Myocyte (in vitro differentiated cells): ENCODE results near the gene FCHSD1. TPM values are rescaled to one million over a fixed set of nuclear protein-coding genes. Genes with fewer than 3 reads are reported as not detected.

Source experiments
- DNase-seq: peaks from one replicate; pipeline ENCODE4 v3.0.0-alpha.2; 2012; ENCODE audit warnings: low read depth
- total RNA-seq: library from RNA; depleted of rRNA; stranded (reverse); fragments of >200 nt; gene quantifications from 2 replicates; pipeline ENCODE4 v1.2.3, GENCODE V29; 2014

FCHSD1 gene
- total RNA-seq, 1 donor from 2014 or later = 2.0 TPM

DNA sequence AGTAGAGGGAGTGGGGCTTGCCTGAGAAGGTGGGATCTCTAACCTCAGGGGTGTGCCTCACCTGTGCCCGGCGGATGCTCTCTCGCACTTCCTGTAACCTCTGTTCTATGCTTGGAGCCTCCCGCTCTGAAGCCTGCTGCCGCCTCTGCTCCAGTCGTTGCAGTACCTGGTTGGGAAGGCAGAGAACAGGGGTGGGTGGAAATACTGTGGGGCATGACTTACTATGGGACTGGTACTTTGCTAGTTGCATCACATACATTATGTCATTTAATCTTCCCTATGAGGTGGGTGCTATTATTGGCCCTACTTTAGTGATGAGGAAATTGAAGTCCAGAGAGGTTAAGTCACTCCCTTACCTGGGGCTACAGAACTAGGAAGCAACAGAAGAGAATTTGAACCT lies 5.2 kb downstream of the FCHSD1 start:
- no peak for DNase-seq

DNA sequence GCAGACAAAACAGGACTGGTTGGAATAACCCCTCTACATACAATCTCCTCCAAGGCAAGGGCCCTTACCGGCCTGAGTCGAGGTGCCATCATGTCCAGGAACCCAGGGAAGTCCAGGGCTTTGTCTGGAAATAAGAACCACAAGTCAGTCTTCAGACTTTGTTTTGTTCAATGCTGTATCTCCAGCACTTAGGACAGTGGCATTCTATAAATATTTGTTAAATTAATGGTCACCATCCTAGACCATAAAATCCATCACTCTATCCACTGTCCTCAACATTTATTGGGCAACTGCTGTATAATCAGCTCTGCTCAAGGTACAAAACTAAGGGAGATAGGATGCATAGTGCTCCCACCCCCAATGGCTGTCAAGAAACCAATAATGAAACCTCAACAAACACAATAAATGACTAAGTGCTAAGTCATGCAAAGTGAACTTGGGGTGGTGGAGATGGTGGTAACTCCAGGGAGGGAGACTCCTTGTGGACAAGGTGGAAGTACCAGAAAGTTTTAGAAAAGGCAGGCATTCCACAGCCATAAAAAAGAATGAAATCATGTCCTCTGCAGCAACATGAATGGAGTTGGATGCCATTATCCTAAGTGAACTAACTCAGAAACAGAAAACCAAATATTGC lies 9.5 kb downstream of the FCHSD1 start:
- no peak for DNase-seq

DNA sequence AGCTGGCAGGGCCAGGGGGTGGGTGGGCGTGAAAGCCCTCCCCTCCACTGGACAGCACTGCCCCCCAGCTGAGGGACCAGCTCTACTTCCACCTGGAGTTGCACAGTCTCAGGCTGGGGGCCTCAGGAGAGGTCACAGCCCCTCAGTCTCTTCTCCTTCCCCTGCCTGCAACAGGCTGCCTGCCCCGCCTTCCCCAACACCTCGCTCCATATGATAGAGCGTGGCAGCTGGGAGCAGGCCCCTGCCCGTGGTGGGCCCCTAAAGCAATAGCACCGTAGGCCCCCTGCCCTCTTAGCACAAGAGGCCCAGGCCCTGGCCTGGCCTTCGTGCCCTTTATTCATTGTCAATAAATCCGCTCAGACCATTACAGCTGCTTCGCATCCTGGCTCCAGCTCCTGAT lies 10.5 kb downstream of the FCHSD1 start:
- DNase-seq = no peak

DNA sequence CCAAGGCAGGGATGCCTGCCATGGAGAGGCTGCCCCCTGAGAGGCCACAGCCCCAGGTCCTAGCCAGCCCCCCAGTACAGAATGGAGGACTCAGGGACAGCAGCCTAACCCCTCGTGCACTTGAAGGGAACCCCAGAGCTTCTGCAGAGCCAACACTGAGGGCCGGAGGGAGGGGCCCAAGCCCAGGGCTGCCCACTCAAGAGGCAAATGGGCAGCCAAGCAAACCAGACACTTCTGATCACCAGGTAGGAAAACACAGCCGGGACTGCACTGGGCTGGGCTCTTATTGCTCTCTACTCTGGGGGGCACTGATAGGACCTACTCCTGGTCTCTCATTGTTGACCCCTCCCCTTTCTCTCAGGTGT lies 11.2 kb downstream of the FCHSD1 start:
- no peak for DNase-seq

DNA sequence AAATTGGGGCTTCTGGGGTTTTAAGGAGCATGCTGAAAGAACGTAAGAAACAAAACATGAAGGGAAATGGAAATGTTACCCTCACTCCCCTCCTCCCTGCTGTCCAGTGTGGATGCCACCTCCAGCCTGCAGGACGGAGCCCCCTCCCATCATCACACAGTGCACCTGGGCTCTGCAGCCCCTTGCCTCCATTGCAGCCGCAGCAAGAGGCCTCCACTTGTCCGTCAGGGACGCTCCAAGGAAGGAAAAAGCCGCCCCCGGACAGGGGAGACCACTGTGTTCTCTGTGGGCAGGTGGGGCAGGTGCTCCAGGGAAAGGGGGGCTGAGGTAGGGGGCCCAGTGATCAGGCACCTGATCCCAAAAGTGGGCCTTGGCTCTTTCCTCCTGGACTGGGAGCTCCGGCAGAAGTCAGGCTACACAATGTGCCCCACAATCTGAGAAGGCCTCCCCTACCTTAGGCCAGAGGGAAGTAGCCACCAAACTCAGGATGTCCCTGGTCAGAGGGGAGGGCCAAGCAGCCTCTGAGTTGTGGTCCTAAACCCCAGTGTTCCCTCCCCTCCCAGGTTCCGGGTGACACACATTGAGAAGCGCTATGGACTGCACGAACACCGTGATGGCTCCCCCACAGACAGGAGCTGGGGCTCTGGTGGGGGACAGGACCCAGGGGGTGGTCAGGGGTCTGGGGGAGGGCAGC lies 11.7 kb downstream of the FCHSD1 start:
- no peak for DNase-seq

DNA sequence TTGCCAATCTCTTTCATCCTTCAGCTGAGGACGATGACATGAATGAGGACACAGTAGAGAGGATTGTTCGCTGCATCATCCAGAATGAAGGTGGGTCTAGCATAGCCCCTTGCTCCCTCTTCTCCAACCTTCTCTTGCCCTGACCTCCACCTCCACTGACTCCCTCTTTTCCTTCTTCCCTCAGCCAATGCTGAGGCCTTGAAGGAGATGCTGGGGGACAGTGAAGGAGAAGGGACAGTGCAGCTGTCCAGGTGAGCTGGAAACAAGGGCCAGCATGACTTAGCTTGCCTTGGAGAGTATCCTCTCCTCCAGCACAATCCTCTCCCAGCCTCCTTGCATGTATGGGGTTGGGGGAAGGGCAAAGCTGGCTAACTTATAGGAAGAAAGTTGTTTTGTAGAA lies 12.4 kb downstream of the FCHSD1 start:
- no peak for DNase-seq

DNA sequence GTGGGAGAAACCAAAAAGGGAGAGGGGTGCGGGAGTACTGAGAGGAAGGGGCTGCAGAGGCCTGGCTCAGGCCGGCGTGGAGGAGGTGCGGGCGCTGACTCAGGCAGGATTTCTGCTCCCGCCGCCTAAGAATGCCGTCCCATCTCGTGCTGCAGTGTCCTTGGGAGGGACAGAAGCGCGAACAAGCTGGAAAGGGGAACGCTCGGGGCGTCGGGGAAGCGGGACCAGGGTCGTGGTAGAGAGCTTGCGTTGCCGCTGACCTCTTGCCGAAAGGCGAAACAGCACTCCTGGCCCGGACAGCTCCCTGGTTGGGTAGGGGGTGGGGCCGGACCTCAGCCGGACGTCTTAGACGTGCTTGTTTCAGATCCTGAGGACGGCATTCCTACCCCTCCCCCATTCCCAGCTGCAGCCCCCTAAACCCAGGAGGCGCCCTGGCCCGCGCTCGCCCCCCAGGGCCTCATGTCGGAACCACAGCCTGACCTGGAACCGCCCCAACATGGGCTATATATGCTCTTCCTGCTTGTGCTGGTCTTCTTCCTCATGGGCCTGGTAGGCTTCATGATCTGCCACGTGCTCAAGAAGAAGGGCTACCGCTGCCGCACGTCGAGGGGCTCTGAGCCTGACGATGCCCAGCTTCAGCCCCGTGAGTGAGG lies 13.3 kb downstream of the FCHSD1 start:
- peak; percentile 38 for DNase-seq

DNA sequence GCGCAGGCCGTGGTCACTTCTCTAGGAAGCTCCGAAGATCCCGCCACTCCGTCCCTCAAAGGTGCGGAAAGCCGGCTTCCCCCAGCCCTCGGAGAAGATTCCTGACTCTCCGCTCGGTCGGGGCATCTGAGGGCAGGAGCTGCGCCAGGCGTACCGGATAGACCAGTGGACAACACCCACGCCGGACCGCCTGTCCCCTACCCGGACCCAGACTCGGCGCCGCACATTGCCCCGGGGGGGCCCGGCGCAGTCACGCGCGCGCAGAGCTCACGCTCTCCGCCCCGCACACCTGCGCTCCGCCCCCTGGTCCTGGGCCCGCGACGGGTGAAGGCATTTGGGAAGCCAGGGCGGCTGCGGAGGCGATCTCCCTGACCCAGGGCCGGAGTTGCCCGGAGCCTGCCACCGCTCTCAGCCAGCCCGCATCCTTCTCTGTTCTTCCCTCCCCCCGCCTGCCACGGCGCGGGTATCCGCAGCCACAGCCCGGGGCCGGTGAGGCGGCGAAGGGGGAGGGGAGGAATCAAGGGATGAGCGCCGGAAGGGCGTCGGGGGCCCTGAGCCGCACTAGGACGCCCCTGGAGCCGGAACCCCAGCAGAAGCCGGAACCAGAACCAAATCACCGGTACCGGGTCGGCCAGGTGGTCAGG lies 14.0 kb downstream of the FCHSD1 start:
- DNase-seq = no peak

DNA sequence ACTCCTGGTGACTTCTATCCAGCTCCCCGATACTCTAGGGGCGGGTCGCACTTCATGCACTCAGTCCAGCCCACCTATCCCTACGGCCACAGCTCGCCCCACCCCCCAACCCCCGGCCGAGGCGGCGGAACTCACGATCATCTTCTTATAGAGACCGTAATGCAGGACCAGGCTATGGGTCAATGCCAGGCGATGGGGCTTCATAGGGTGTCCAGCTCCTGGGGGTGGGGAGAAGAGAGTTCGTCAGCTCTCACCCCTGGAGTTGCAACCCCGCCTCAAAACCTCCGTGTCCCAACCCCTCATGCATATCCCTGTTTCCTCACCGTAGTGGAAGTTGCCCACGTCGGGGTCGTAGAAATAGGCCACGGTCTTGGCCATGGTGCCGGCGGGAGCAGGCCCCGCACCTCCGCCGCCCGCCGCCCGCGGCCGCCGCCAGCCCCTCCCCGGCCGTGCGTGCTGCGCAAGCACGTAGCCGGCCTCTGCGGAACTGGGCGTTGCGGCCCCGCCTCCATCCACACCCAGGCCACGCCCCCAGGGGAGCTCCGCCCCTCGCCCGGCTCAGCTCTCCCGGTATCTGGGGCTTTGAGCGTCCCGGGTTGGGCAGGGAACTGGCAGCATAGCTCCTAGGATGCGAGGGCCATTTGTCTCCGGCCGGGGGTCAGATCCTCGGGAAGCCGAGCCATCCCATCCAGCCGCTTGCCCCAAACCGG lies 14.7 kb downstream of the FCHSD1 start, which contains the start of the genes HDAC3 and RELL2:
Gene HDAC3, minus strand, starts transcription at position 437 of the 710 bp plus-strand sequence. Its CDS starts 59 bp downstream, at position 378.
Gene RELL2, plus strand, starts transcription at position 585 of the 710 bp plus-strand sequence. CDS start 1,229 bp downstream, outside the sequence.
- peak; percentile 92 for DNase-seq

DNA sequence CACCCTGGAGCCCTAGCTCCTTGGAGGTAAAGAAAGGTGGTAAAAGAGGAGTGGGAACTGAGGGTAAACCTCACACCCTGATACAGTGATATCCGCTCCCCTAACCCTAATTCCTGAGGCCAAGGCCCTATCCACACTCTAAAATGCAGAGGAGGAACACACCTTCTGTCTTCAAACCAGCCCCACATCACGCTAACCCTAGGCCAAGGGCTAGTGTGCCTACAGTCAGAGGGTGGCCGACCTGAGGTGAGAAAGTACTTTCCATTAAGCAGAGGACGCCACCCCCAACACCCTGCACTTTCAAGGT lies 15.2 kb downstream of the FCHSD1 start:
- no peak for DNase-seq

DNA sequence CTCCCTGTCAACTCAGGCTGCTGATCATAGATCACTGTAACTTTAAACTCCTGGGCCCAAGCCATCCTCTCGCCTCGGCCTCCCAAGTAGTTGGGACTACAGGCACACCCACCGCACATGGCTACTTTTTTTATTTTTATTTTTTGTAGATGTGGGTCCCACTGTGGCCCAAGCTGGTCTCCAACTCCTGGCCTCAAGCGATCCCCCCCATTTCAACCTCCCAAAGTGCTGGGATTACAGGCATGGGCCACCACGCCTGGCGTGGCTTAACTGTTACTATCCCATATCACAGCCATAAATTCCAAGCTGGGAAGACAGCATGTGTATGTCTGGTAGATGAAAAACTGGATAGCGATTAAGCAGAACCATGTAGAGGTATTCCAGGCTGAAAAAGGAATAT lies 15.6 kb downstream of the FCHSD1 start:
- DNase-seq = no peak

DNA sequence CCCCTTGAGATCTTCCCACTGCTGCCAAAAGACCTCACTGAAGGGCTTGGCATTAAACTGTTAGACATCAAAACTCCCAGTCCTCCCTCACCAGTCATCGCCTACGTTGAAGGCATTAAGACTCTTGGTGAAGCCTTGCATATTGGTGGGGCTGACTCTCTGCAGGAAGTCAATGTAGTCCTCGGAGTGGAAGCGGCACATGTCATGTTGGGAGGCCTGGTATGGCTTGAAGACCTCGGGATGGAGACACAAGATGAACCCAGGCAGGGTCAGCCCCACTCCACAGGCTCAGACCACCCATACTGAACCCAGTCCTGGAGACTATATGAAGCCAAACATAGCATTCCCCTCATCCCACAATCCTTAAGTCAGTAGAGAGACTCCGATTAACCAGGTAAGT lies 16.5 kb downstream of the FCHSD1 start:
- no peak for DNase-seq

DNA sequence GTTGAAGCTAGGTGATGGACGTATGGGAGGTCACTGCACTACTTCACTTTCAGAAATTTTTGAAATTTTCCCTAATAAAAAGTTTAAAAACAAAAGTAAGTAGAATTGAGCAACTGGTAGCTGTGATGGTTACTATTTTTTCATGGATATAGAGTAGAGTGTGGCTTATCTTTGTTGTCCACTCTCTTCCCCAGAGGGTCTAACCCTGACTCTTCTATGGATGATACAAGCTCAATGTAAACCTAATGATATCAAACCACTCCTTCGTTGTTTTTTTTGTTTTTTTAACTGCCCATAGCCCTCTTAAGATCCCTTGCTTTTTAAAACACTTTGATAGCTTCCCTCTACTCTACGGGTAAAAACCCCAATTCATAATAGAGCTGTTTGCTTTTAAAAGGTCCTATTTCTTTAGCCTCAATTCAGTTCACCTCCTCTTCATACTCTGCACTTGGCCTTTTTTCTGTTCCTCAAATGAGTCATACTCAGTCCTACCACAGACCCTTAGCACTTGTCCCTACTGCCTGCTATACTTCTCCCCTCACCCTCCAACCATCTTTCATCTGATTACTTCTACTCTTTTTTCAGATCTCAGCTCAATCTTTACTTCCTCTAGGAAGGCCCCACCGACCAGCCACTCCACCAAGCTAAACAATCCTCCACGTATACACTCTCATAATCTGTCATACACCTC lies 17.2 kb downstream of the FCHSD1 start:
- no peak for DNase-seq

DNA sequence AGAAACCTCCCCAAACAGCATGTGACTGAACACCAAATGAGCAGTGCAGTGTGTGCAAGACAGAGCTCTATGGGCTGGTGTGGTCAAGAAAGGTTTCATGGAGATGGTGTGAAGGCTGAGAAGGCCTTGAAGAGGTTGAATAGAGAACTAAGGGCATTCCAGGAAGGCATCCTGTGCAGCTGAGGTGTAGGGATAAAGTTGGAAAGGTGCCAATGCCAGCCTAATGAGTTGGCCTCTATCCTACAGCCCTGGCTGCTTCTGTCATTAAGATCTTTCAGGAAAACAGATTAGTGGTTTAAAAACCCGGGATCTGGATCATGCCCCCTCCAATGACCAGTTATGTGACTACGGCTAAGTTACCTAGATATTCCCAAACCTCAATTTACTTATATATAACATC lies 18.6 kb downstream of the FCHSD1 start:
- DNase-seq = no peak

DNA sequence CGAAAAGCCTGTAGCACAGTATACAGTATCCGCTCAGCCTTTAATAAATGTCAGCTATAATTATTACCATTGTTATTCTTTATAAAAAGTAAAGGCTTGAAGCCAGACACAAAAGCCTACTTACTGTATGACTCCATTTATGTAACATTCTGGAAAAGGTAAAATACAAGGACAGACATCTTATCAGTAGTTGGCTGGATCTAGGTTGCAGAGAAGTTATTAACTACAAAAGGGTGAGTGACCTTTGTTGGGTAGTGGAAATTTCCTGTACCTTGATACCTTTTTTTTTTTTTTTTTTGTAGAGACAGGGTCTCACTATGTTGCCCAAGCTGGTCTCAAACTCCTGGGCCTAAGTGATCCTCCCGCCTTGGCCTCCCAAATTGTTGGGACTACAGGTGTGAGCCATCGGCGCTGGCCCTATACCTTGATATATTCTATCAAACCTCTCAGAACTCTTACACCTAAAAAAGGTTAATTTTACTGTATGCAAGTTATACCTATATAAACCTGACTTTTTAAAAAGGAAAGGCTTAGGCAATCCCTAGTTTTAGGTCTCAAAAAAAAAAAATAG lies 20.6 kb downstream of the FCHSD1 start:
- DNase-seq = no peak

DNA sequence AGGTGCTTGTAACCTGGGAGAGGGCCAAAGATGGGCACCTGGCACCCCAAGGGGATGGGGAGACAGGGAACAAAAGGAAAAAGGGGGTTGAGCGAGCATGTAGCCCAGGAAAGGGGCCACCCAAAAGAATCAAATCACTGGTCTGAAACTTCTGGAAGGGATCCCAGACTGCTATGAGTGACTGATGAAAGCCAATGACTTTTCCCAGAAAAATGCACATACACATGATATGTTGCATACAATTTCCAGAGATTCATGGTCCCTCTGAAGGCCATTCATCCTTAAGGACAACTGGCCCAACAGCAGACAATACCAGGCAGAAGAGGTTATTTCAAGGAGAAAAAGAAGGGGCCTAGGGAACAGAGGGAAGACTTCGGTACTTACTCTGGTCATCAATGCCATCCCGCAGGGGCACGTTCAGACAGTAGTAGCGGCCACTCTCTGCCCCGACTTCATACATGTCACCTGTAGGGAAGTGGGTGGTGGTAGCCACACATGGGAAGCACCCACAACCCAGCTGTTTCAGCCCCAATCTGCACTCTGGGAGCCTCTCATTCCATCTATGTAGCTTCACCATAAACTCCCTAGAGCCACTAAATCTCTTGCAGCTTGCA lies 22.9 kb downstream of the FCHSD1 start:
- no peak for DNase-seq

DNA sequence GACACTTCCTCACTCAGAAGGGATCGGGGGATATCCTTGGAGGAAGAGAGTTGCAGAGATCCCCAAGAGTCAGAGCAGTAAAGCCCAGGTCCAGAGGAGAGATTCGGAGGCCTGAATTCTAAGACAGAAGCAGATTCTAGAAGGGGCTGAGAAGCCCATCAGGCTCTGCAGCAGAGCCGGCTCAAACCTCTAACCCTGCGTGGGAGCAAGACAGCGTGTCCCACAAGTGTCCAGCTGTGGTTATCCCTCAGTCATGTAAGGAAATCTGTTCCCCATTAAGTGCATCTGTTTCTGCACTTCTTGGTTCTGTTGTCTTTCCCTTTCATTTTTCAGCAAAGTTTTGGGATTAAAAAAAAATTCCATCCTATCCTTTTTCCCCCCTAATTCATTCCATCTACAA lies 27.6 kb downstream of the FCHSD1 start:
- DNase-seq = peak; percentile 17

DNA sequence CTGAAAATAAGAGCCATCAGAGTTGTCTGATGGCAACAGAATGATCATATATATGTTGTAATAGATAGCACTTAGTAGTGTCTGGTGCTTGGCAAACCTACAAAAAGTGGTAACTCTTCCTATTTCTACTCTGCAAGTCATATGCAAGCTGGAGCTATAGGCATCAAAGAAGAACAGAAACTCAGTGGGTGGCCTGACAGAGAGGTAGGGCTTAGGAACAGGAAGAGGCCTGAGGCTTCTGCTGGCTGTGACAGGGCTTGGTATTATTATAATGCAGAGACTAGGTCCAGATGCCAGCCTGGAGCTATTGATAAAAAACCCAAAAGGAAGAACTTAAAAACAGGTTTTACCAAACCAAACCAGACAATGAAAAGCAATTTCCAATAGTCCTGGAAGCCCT lies 28.0 kb downstream of the FCHSD1 start:
- DNase-seq = no peak

DNA sequence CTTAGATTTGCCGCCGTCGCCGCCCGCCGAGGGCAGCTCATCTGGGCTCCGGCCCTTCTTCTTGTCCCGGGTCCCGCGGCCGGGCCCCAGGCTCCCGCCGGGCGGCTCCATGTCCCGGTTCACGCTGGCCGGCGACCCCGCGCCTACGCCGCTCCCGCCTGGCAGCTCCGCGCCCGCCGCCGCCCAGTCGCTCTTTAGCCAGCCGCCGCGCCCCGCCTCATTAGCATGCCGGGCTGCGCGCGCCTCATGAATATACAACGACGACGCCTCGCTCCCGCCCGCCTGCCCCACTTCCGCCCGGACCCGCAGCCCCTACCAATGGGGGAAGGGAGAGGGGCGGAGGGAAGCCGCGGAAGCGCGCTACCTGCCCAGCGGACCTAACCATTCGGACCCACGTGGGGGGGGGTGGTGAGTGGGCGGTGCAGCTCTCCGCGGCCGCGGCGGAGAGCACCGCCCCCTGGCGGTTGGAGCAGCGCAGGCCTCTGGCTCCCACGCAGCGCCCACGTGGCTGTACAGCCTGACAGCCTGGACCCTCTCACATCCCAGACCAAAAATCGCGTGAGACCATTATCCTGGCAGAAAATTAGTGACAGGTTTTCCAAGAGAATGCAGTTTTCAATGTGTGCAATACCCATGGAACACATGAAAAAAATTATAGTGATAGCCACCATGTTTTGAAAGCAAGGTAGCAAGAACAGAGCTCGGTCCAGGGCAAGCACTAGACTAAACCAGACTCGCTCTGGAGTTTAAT lies 32.2 kb downstream of the FCHSD1 start, which contains the start of gene DIAPH1:
Gene DIAPH1, minus strand, starts transcription at position 197 of the 751 bp plus-strand sequence. Its CDS starts 86 bp downstream, at position 111.
- DNase-seq = peak; percentile 95
